GM12801 (cell line): ENCODE data around the gene NDC1.

Source experiments
- CTCF ChIP-seq: IDR thresholded peaks from one replicate; pipeline ENCODE4 v1.5.1; 2011; ENCODE audit warnings: control low read depth; ENCODE audit not compliant: insufficient read length; ENCODE audit errors: extremely low read depth

Gene NDC1

DNA sequence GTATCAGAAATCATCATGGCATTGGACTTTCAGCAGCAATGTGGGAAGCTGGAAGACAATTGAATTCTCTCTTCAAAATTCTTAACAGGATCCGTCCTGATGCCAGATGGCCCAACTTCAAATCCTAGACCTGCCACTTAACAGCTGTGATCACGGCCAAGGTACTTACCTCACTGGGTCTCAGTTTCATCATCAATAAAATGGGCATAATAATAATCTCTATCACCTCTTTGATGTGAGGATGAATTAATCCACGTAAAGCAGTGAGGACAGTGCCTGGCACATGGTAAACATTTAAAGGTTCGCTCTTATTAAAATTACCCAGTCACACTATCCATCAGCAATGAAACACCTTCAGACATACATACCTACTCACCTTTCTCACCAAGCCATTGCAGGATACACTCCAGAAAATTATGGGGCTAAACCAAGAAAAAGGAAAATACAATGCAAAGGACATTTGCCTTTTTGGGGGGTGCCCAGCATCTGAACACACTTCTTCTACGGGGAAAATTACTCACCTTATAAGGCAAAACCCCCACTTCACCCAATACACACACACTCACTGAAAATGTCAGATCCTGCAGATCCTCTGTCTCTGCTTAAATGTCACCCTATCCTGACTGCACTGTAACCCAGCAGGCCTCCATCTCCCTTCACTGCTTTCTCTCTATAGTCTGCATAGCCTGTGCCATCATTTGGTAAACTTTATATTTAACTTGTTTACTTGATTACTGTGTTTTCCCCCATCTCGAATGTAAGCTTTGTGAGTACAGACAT, 120.9 kb downstream of the NDC1 start:
- TF ChIP-seq CTCF = no peak

DNA sequence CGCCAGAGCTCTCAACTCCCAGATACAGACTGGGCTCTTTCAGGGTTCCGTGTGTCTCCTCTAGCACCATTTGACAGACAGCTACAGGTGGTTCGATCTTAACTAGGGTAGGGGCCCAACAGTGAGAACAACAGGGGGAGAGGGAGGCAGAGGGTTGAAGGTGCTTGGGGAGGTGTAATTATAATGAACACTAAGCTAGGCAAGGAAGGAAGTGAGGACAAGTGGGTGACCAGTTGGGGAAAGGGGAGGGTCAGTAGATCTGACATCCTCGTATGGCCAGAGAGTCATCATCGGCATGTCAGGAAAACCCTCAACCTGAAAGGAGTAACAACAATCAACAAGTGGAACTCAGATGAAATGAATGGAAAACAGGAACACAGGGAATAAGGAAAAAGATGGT, 121.9 kb downstream of the NDC1 start:
- no peak for TF ChIP-seq CTCF

DNA sequence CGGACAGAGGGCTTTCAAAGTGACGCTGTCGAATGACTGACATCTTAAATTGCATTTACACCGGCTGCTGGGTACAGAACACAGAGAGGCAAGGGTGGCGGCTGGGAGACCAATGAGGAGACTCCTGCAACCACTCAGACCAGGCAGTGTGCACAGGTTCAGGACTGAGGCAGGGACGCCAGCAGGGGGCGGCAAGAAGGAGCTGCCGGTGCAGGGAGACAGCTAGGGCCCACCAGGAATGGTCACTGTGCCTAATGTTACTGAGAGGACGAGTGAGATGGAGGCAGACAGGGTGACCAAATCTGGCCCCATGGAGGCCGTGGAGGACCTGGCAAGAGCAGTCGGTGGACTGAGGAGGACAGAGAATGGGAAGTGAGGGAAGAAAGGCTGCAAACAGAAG, 122.6 kb downstream of the NDC1 start:
- no peak for TF ChIP-seq CTCF
